Stimulated activated CD4-positive, alpha-beta T cell treated with anti-CD3 and anti-CD28 coated beads, Interleukin-2, amount 100 ng/mL, for 4 hours (primary cell): ENCODE data around the gene LRP5.
"Not testable (repeated sequence)": the region's sequence is repeated elsewhere in the genome, so short reads cannot be mapped to it uniquely, and the experiment has no call there.

Experiments
- DNase-seq: peaks from one replicate; pipeline ENCODE4 v3.0.0-alpha.2; 2020; ENCODE audit warnings: low read depth

LRP5 gene

DNA sequence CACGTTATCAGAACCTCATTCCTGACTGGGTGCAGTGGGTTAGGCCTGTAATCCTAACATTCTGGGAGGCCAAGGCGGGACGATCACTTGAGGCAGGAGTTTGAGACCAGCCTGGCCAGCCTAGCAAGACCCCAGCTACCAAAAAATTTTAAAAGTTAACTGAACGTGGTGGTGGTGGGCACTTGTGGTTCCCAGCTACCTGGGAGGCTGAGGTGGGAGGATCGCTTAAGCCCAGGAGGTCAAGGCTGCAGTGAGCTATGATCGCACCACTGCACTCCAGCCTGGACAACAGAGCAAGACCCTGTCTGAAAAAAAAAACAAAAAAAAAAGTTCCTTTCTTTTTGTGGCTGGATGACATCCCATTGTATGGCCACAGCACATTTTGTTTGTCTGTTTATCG is 80.4 kb downstream of the LRP5 start:
- no peak for DNase-seq

GRCh38 chr11:68396516-68396915 is 84.1 kb downstream of the LRP5 start:
- no peak for DNase-seq

- no peak for DNase-seq
These were observed 84.9 kb downstream of the LRP5 start for GRCh38 chr11:68397256-68397655.

- DNase-seq: no peak
These were observed 86.8 kb downstream of the LRP5 start for GRCh38 chr11:68398995-68399851.

DNA sequence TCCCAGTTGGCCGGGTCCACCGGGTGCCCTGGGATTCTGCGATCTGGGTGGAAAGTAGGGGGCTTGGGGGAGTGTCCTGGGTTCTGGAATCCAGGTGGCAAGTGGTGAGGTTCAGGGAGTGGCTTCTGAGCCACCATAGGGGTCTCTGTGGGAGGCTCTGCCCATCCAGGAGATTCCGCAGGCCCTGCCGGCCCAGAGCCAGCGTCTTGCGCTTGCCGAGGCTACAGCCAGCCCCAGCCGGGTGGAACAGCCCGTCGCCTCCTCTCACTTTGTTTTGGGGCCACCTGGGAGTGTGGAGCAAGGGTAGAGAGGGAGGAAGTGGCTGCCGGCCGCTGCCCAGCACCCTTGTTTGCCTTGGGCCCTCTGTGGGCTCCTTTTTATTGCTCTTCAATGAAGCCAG is 87.5 kb downstream of the LRP5 start:
- DNase-seq: no peak

DNA sequence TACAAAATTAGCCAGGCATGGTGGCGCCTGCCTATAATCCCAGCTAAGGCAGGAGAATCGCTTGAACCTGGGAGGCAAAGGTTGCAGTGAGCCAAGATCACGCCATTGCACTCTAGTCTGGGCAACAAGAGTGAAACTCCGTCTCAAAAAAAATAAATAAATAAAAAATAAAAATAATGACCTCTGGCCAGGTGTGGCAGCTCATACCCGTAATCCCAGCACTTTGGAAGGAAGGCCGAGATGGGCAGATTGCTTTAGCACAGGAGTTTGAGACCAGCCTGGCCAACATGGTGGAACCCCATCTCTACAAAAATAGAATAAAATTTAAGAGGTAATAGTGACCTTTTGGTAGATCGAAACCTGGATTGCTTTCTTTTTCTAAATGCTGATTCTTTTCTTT is 88.2 kb downstream of the LRP5 start:
- DNase-seq: not testable (repeated sequence)

- no peak for DNase-seq
These were observed 89.5 kb downstream of the LRP5 start for GRCh38 chr11:68401856-68402255.

DNA sequence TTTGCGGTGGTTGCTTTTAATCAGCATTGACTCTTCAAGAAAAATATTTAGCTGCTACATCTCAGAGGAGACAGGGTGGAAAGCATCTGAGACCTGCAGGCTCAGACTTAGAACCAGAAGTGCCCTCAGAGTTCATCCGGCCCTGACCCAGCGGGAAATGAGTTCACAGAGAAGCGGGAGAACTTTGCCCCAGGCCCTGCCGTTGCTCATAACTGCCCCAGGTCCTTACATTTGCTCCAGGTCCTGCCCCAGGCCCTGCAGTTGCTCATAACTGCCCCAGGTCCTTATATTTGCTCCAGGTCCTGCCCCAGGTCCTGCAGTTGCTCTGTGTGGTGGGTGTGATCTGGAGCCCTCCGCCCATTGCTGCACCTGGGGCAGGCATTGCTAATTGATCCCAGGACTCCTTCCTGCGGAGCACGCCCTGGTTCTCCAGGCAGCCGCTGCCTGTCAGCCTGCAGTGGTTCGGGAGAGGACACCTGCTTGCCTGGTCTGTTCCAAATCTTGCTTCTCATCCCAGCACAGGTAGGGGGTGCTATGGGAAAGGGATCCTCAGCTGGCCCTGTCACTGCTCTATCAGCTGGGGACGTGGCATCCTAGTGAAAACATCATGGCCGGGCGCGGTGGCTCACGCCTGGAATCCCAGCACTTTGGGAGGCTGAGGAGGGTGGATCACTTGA is 90.1 kb downstream of the LRP5 start:
- DNase-seq: no peak

DNA sequence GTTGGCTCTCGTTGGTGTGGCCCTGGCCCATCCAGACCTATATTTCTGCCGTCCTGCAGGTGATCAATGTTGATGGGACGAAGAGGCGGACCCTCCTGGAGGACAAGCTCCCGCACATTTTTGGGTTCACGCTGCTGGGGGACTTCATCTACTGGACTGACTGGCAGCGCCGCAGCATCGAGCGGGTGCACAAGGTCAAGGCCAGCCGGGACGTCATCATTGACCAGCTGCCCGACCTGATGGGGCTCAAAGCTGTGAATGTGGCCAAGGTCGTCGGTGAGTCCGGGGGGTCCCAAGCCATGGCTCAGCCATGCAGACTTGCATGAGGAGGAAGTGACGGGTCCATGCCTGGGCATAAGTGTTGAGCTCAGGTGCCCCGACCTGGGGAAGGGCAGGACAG is 91.0 kb downstream of the LRP5 start:
- no peak for DNase-seq

DNA sequence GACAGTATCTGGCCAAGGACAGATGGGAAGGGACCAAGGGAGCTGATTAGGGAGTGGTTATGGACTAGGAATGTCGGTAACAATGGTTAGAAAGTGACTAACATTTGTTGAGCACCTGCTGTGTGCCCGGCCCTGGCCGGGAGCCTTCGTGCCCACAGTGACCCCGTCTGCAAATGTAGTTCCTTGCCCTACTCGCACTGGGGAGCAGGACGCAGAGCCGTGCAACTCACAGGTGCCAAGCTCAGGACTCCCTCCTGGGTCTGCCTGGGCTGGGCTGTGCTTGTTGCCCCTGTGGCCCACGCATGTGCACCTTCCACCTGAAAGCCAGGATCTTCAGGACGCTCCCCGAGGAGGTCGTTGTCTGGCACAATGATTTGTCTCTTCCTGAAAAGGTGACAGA is 91.4 kb downstream of the LRP5 start:
- DNase-seq: no peak

DNA sequence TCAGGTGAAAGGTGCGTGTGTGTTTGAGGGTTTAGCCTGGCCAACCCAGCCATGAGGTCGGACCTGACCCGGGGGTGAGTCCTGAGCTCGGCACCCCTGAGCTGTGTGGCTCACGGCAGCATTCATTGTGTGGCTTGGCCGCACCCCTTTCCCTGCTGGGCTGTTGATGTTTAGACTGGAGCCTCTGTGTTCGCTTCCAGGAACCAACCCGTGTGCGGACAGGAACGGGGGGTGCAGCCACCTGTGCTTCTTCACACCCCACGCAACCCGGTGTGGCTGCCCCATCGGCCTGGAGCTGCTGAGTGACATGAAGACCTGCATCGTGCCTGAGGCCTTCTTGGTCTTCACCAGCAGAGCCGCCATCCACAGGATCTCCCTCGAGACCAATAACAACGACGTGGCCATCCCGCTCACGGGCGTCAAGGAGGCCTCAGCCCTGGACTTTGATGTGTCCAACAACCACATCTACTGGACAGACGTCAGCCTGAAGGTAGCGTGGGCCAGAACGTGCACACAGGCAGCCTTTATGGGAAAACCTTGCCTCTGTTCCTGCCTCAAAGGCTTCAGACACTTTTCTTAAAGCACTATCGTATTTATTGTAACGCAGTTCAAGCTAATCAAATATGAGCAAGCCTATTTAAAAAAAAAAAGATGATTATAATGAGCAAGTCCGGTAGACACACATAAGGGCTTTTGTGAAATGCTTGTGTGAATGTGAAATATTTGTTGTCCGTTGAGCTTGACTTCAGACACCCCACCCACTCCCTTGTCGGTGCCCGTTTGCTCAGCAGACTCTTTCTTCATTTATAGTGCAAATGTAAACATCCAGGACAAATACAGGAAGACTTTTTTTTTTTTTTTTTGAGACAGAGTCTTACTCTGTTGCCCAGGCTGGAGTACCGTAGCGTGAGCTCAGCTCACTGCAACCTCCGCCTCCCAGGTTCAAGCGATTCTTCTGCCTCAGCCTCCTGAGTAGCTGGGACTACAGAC is 94.2 kb downstream of the LRP5 start:
- no peak for DNase-seq

- DNase-seq: no peak
These were observed 96.1 kb downstream of the LRP5 start for GRCh38 chr11:68408512-68408911.

DNA sequence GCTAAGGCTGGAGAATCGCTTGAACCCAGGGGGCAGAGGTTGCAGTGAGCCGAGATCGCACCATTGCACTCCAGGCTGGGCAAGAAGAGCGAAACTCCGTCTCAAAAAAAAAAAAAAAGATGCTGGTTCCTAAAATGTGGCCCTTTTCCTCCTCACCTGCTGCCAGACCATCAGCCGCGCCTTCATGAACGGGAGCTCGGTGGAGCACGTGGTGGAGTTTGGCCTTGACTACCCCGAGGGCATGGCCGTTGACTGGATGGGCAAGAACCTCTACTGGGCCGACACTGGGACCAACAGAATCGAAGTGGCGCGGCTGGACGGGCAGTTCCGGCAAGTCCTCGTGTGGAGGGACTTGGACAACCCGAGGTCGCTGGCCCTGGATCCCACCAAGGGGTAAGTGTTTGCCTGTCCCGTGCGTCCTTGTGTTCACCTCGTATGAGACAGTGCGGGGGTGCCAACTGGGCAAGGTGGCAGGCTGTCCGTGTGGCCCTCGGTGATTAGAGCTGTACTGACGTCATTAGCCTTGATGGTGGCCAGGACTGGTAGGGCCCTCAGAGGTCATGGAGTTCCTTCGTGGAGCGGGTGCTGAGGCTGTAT is 97.5 kb downstream of the LRP5 start:
- no peak for DNase-seq

GRCh38 chr11:68411501-68411991 is 99.2 kb downstream of the LRP5 start:
- no peak for DNase-seq

DNA sequence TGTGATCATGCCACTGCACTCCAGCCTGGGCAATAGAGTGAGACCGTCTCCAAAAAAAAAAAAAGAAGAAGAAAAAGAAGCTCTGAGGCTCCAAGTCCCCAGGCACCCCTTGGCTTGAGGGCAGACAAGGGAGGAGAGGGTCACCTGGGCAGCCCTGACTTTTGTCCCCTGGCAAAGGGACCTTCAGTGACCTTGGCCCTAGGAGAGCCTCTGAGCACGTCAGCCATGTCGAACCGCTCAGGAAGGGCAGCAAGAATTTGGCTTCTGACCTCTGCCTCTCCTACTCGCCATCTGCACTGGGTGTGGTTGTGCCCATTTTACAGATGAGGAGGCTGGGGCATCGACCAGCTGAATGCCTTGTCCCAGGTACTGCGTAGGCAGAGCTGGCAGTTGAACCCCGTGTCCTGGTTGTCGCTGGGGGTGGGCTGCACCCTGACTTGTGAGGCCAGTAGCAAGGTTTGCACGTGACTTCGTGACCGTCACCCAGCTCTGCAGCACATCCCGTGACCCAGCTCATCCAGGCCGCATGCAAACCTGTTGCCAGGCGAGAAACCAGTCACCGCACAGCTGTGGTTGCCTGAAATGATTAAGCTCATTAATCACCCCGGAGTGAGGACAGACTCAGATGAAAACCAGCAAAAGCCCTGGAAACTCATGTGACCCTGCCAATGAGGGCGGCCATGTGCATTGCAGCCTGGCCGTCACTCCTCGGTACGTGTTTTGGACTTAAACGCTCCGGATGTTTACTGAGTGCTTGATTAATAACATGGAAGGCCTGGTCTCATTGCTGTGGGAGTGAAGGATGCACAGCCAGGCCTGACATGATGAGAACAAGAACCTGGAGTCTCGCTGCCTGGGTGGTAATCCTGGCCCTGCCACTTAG is 100.4 kb downstream of the LRP5 start:
- no peak for DNase-seq

DNA sequence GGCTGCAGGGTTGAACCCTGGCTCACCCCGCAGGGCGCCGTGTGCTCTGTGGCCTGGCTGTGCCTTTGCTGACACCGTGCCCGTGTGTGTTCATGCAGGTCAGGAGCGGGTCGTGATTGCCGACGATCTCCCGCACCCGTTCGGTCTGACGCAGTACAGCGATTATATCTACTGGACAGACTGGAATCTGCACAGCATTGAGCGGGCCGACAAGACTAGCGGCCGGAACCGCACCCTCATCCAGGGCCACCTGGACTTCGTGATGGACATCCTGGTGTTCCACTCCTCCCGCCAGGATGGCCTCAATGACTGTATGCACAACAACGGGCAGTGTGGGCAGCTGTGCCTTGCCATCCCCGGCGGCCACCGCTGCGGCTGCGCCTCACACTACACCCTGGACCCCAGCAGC is 101.2 kb downstream of the LRP5 start:
- DNase-seq: no peak

DNA sequence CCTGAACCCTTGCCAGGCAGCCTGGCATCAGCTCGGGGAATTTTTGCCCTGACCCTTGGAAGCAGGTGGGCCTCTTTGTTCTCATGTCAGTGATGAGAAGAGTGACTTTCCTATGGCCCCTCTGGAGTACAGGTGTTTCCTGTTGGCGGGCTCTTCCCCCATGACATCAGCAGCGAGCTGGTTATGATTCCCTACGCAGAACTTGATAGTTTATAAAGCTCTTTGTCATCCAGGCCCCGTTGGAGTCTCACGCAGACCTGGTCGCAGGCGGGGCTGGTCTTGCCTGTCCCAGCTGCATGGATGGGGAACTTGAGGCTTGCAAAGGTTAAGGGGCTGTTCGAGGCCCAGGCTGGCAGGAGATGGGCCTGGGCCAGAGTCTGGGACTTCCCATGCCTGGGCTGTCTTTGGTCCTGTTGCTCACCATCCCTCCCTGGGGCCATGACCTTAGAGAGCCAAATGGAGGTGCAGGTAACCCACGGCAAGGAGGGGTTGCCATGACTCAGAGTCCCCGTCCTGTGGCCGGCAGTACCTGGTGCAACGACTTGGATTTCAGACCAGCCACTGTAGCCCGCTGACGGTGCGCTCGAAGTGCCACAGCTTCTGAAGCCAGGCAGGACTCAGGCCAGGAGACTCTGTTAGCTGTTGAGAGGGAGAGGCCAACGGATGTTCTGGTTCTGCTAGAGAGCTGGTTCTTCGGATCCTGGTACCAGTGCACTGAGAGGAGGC is 102.3 kb downstream of the LRP5 start:
- no peak for DNase-seq

DNA sequence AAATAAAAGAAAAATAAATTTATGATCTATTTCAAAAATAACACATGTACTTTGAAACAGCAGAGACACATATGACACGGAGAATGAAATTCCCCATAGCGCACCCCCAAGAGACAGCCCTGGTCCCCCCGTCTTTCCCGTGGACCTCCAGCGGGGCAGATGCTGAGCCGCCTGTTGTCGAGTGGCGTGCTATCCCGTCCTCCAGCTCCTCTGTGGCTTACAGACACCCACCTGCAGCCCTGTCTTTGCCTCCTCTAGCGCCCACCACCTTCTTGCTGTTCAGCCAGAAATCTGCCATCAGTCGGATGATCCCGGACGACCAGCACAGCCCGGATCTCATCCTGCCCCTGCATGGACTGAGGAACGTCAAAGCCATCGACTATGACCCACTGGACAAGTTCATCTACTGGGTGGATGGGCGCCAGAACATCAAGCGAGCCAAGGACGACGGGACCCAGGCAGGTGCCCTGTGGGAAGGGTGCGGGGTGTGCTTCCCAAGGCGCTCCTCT is 103.7 kb downstream of the LRP5 start:
- DNase-seq: no peak

GRCh38 chr11:68418648-68419047 is 106.3 kb downstream of the LRP5 start:
- no peak for DNase-seq

DNA sequence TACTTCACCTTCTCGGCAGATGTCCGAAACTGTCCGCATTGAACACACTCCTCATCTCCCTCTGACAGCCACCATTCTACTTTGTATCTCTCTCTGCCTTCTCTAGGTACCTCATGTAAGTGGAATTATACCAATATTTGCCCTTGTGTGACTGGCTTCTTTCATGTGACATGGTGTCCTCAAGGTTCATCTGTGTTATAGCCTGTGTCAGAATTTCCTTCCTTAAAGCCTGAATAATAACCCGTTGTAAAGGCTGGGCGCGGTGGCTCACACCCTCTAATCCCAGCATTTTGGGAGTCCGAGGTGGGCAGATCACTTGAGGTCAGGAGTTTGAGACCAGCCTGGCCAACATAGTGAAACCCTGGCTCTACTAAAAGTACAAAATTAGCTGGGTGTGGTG is 107.8 kb downstream of the LRP5 start:
- no peak for DNase-seq
